ENCODE measurements around the gene KIFBP. TPM values are rescaled to one million over a fixed set of nuclear protein-coding genes. Genes with fewer than 3 reads are reported as not detected.
A peak's percentile ranks its signal among the peaks of the same experiment; 100 is the strongest.
"Not testable (repeated sequence)": the region's sequence is repeated elsewhere in the genome, so short reads cannot be mapped to it uniquely, and the experiment has no call there.

Gene KIFBP
- total RNA-seq, 4 donors from 2014 or later, result 33.7 to 65.4 (median 48.8) TPM

DNA sequence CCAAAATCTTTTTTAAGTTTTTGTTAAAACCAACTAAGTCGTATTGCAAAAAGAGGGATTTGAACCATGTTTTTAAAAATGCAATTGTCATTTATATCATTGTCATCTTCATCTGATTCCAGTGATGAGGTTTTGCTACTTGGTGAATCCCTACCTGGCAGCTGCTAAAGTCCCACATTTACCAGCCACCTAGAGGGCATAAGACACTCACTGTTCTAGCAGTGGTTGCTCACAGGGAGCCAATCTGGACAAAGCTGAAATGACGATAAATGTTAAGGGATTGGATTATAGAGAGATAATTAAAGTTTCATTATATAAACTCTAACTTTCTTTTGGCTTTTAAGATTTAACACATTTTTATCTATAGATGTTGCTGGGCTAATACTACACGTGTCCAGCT, 18.7 kb downstream of the KIFBP start:
- Histone ChIP-seq H3K36me3 (peaks cover 2 to 69% of the 10 kb centered on the region in 2 donors), H3K27me3 (no peaks in the 10 kb centered on the region), H3K9me3 (no peaks in the 10 kb centered on the region), H3K4me3 (no peak overlapping the region), H3K4me1 (peaks cover 0 to 11% (median 0%) of the 10 kb centered on the region in 3 donors), H3K27ac (no peak overlapping the region)
- no peak for ATAC-seq
- 63 to 86% methylated on average over 3 of the region's 3 CpGs for WGBS, 2 donors (ENCODE audit: low coverage in 1 of 2)
- no peak for TF ChIP-seq EP300 (IDR thresholded peaks at IDR 0.05)
- TF ChIP-seq, protein P1, sequence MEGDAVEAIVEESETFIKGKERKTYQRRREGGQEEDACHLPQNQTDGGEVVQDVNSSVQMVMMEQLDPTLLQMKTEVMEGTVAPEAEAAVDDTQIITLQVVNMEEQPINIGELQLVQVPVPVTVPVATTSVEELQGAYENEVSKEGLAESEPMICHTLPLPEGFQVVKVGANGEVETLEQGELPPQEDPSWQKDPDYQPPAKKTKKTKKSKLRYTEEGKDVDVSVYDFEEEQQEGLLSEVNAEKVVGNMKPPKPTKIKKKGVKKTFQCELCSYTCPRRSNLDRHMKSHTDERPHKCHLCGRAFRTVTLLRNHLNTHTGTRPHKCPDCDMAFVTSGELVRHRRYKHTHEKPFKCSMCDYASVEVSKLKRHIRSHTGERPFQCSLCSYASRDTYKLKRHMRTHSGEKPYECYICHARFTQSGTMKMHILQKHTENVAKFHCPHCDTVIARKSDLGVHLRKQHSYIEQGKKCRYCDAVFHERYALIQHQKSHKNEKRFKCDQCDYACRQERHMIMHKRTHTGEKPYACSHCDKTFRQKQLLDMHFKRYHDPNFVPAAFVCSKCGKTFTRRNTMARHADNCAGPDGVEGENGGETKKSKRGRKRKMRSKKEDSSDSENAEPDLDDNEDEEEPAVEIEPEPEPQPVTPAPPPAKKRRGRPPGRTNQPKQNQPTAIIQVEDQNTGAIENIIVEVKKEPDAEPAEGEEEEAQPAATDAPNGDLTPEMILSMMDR (IDR thresholded peaks at IDR 0.05), result no peak
- TF ChIP-seq POLR2AphosphoS5 (IDR thresholded peaks at IDR 0.05), result no peak
- TF ChIP-seq POLR2A (IDR thresholded peaks at IDR 0.05), result no peak

DNA sequence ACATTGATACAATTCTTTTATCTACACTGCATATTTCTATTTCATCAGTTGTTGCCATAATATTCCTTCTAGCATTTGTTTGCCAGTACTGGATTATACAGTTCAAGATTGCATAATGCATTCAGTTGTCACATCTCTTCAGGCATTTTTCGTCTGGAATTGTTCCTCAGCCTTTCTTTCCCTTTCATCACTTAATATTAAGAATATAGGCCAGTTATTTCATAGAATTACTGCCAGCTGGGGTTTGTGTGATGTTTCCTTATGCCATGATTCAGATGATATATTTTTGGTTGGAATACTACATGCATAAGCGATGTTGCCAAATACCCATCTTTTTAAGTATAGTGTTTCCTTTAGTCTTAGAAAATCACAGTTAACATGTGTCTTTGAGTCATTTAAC, 20.8 kb downstream of the KIFBP start:
- WGBS, 2 donors (ENCODE audit: low coverage in 1 of 2), result 60 to 69% methylated on average over 2 of the region's 2 CpGs
- no peaks in the 10 kb centered on the region for H3K9me3 ChIP-seq
- peak; percentile 68 for ATAC-seq
- H3K4me1 ChIP-seq, result peaks cover 0 to 10% (median 0%) of the 10 kb centered on the region in 3 donors
- H3K4me3 ChIP-seq, result no peak overlapping the region
- no peak for TF ChIP-seq EP300 (IDR thresholded peaks at IDR 0.05)
- TF ChIP-seq, protein P1 (IDR thresholded peaks at IDR 0.05), result no peak
- TF ChIP-seq POLR2A (IDR thresholded peaks at IDR 0.05), result no peak
- no peak for TF ChIP-seq POLR2AphosphoS5 (IDR thresholded peaks at IDR 0.05)
- H3K27me3 ChIP-seq, result no peaks in the 10 kb centered on the region
- H3K27ac ChIP-seq, result no peak overlapping the region
- H3K36me3 ChIP-seq, result peaks cover 2 to 81% of the 10 kb centered on the region in 2 donors

DNA sequence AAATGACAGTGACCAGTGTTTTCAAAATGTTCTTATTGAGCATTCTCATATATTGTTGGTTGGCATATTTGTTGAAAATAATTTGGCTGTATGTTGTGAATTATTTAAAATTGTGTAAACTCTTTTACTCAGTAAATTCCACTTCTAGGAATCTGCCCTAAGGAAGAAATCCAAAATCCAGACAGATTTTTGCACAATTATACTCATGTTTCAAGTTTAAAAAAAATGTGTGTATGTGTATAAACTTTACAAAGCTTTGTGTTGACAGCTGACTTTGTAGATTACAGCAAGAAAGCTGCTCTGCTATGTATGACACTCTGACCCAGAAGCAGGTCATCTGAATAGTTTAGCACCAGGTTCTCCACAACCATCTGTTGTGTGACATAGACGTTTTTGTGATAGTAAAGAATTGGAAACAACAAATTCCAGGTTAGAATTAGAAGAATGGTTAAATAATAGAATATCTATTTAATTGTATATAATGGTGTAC, 21.6 kb downstream of the KIFBP start:
- TF ChIP-seq POLR2A (IDR thresholded peaks at IDR 0.05) (no peak), EP300 (IDR thresholded peaks at IDR 0.05) (no peak), POLR2AphosphoS5 (IDR thresholded peaks at IDR 0.05) (no peak)
- TF ChIP-seq, protein P1 (IDR thresholded peaks at IDR 0.05), result no peak

DNA sequence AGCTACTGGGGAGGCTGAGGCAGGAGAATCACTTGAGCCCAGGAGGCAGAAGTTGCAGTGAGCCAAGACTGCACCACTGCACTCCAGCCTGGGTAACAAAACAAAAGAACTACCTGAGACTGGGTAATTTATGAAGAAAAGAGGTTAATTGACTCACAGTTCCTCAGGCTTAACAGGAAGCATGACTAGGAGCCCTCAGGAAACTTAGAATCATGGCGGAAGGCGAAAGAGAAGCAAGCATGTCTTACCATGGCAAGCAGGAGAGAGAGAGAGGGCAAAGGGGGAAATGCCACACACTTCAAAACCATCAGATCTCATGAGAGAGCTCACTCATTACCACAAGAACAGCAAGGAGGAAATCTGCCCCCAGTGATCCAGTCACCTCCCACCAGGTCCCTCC, 24.2 kb downstream of the KIFBP start:
- not testable (repeated sequence) for H3K27ac ChIP-seq, H3K9me3 ChIP-seq, ATAC-seq, H3K4me1 ChIP-seq, H3K27me3 ChIP-seq, H3K4me3 ChIP-seq
- WGBS, 2 donors (ENCODE audit: low coverage in 1 of 2), result 94 to 100% methylated on average over 2 of the region's 2 CpGs
- H3K36me3 ChIP-seq, result peaks cover 2 to 83% of the 10 kb centered on the region in 2 donors

More for the DNA sequence above, 21.6 kb downstream of the KIFBP start:
- no peak for ATAC-seq
- 29 to 33% methylated on average over 1 of the region's 1 CpG for WGBS, 2 donors (ENCODE audit: low coverage in 1 of 2)
- Histone ChIP-seq H3K36me3 (peaks cover 2 to 85% of the 10 kb centered on the region in 2 donors), H3K4me1 (peaks cover 0 to 1% (median 0%) of the 10 kb centered on the region in 3 donors), H3K4me3 (no peak overlapping the region), H3K27ac (no peak overlapping the region), H3K9me3 (no peaks in the 10 kb centered on the region), H3K27me3 (no peaks in the 10 kb centered on the region)

DNA sequence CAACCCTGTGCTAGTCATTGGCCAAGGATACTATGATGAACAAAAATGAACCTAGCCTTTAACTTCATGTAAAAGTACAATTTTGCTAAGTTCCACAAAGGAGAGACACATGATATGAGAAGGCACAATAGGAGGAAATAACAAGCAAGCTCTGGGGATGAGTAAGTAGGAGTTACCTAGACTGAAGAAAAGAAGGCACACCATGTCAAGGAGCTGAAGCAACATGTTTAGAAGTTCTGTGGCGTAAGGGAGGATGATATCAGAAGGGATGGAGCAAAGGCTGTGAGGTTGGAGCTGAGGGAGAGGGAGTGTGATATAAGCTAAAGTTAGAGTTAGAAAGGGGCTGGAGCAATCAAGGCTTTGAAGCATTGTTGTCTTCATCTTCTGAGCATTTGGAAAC, 25.6 kb downstream of the KIFBP start:
- H3K4me1 ChIP-seq, result no peaks in the 10 kb centered on the region
- WGBS, 2 donors (ENCODE audit: low coverage in 1 of 2), result 92 to 100% methylated on average over 1 of the region's 1 CpG
- peaks cover 2 to 85% of the 10 kb centered on the region in 2 donors for H3K36me3 ChIP-seq
- H3K9me3 ChIP-seq, result no peaks in the 10 kb centered on the region
- no peak overlapping the region for H3K27ac ChIP-seq
- no peak for TF ChIP-seq POLR2AphosphoS5 (IDR thresholded peaks at IDR 0.05)
- no peak for TF ChIP-seq EP300 (IDR thresholded peaks at IDR 0.05)
- TF ChIP-seq, protein P1 (IDR thresholded peaks at IDR 0.05), result no peak
- TF ChIP-seq POLR2A (IDR thresholded peaks at IDR 0.05), result no peak
- no peaks in the 10 kb centered on the region for H3K27me3 ChIP-seq
- no peak for ATAC-seq
- H3K4me3 ChIP-seq, result no peak overlapping the region
